ENCODE results near the gene DNAH10. TPM values are rescaled to one million over a fixed set of nuclear protein-coding genes. Genes with fewer than 3 reads are reported as not detected.

The DNAH10 gene
- total and polyA plus RNA-seq, 2 experiments from 2014 or later: 0.77 to 1.0 TPM

DNA sequence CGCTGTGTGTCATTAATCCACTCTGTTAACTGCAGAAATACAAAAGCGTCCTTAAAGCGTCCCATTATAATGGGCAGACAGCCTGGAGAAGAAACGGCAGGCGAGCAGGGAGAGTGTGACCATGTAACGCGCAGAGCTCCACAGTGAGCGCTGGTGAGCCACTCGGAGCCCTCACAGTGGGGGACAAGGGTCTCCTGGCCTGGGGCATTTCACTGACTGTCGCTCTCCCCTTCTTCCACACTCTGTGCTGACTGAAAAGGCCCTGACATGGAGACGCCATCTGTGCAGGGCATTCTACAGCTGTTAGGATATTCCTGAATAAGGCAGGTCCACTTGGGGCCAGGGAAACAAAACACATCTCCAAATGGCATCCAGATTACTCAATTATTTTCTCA, 186.3 kb downstream of the DNAH10 start:
- Histone ChIP-seq H3K9me3 (ENCODE audit: low read depth) (no peaks in the 10 kb centered on the region), H3K36me3 (peaks cover under 1% of the 10 kb centered on the region), H3K27ac (no peak overlapping the region), H3K4me3 (no peak overlapping the region), H3K27me3 (no peaks in the 10 kb centered on the region), H3K4me1 (ENCODE audit: low read depth) (no peaks in the 10 kb centered on the region)
- DNase-seq (ENCODE audit: low read depth in 1 of 2, low spot score in 1 of 2): no peak
- TF ChIP-seq, protein P1, sequence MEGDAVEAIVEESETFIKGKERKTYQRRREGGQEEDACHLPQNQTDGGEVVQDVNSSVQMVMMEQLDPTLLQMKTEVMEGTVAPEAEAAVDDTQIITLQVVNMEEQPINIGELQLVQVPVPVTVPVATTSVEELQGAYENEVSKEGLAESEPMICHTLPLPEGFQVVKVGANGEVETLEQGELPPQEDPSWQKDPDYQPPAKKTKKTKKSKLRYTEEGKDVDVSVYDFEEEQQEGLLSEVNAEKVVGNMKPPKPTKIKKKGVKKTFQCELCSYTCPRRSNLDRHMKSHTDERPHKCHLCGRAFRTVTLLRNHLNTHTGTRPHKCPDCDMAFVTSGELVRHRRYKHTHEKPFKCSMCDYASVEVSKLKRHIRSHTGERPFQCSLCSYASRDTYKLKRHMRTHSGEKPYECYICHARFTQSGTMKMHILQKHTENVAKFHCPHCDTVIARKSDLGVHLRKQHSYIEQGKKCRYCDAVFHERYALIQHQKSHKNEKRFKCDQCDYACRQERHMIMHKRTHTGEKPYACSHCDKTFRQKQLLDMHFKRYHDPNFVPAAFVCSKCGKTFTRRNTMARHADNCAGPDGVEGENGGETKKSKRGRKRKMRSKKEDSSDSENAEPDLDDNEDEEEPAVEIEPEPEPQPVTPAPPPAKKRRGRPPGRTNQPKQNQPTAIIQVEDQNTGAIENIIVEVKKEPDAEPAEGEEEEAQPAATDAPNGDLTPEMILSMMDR (IDR thresholded peaks at IDR 0.05; ENCODE audit: low read depth, low read length): no peak

DNA sequence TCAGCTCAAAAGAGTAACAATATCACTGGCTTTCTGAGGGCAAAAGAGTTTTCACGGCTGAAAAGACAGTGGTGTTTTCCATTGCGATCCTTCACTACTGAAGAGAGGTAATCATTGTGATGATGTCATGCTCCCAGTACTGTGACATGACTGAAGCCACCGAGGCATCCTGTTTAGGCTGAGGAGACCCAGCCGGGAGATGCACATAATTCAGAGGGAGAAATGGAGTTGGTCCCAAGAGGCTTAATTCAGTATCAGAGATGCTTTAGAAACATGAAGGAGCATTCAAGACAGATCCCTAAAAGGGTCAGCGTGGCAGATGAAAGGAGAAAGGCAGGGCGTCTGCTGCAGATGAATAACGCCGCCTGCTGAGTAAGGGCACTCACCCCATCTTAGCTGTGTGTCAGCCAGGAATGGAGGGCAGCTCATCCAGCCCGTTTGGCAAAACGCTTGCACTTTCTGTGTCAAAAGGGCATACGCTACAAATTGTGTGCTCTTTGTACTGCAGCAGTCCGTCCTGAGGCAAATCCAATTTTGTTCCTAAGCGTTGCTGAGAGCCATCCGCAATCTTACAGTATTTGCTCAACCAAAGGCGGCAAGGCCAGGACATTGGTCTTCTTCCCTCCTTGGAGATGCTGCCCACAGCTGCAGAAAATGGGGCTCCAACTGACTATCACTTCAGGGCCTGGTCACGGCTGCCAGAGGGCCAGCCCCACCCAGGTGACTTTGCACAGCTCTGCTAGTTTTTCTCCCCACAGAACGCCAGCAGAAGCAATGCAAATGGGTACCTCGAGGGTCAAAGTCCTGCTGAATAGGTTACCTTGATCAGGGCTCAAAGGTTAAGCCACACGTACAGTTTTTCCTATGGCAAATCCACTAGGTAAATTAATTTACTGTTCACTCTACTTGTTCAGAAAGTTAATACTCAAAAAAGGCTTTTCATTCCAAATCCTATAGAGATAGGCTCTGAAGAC, 187.0 kb downstream of the DNAH10 start:
- H3K27ac ChIP-seq: no peak overlapping the region
- no peaks in the 10 kb centered on the region for H3K27me3 ChIP-seq
- no peak overlapping the region for H3K4me3 ChIP-seq
- TF ChIP-seq, protein P1 (IDR thresholded peaks at IDR 0.05; ENCODE audit: low read depth, low read length): no peak
- no peaks in the 10 kb centered on the region for H3K36me3 ChIP-seq
- no peaks in the 10 kb centered on the region for H3K4me1 ChIP-seq (ENCODE audit: low read depth)
- no peaks in the 10 kb centered on the region for H3K9me3 ChIP-seq (ENCODE audit: low read depth)
- DNase-seq (ENCODE audit: low read depth in 1 of 2, low spot score in 1 of 2): no peak

DNA sequence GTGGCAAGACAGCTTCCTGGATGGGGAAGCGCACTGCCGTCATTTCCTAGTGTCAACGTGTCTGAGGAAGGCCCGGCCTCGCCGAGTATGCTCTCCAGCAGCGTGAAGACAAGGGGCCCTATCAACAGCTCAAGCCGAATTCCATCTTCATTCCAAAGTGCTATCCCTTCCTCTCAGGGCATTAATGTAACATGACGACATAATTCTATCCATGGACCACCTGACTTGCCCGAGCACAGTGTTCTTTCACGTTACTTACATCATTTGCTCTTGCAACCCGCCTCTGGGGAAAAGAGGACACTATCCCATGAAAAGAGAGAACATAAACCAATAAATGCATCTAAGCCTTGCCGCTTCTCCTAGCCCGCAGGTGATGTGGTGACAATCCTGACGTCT, 187.7 kb downstream of the DNAH10 start:
- Histone ChIP-seq H3K4me3 (no peak overlapping the region), H3K27ac (no peak overlapping the region), H3K4me1 (ENCODE audit: low read depth) (no peaks in the 10 kb centered on the region), H3K9me3 (ENCODE audit: low read depth) (no peaks in the 10 kb centered on the region), H3K36me3 (no peaks in the 10 kb centered on the region), H3K27me3 (no peaks in the 10 kb centered on the region)
- no peak for DNase-seq (ENCODE audit: low read depth in 1 of 2, low spot score in 1 of 2)
- TF ChIP-seq, protein P1 (IDR thresholded peaks at IDR 0.05; ENCODE audit: low read depth, low read length): no peak

DNA sequence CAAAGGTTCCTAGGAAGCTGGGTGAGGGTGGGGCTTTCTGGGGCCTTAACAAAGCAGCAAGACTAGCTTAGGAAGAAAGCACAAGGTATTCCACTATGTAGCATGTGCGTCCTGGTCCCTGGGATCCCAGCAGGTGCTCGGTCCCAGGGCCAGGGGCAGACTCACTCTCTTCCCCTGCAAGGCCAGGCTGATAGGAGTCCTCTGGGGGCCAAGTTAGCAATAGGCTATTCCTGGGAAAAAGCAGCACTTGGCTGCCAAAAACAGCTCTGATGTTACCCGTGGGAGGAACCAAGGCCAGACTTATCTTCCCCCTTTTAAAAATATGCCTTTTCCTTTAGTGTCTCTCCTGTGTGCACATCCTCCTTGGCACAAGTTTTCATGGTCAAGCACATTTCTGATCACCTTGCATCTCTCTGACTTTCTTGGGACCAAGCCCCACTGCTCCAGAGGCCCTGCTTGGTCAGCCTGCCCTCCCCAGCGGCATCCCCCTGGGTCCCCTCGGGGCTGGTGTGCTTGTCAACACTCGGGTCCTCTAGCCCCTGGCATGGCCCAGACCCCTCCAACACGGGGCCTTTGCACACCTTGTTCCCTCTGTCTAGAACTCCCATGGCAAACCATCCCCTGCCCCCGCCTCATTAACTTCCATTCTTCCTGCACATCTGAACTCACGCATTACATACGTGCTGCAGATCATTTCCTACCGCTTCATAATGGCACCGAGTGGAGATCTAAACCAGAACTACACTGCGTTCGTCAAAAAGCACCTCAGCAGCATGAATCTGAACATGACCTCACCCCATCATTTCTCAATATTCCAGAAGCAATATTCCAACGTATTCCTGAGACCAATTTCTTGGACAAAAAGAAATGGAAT, 188.6 kb downstream of the DNAH10 start:
- H3K4me3 ChIP-seq: no peak overlapping the region
- no peak overlapping the region for H3K27ac ChIP-seq
- H3K27me3 ChIP-seq: no peaks in the 10 kb centered on the region
- H3K9me3 ChIP-seq (ENCODE audit: low read depth): no peaks in the 10 kb centered on the region
- DNase-seq (ENCODE audit: low read depth in 1 of 2, low spot score in 1 of 2): no peak
- TF ChIP-seq, protein P1 (IDR thresholded peaks at IDR 0.05; ENCODE audit: low read depth, low read length): no peak
- no peaks in the 10 kb centered on the region for H3K36me3 ChIP-seq
- H3K4me1 ChIP-seq (ENCODE audit: low read depth): no peaks in the 10 kb centered on the region

DNA sequence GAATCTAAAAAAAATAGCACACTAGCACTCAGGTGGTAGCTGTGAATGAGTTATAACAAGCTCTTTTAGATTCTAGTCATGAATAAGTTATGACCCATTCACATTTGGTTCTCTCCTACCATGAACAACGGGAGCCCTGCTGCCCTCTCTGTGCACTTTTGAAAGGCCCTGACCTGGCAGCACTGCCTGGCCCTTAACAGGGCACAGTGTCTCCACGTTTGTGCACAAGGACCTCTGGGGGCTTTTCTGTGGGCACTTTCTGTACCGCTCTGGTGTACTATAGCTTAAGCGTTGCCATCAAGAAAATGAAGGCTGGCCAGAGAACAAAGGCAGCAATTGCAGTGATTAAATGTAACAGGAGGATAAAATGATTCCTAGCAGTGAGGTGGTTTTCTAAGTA, 189.4 kb downstream of the DNAH10 start:
- Histone ChIP-seq H3K9me3 (ENCODE audit: low read depth) (no peaks in the 10 kb centered on the region), H3K36me3 (no peaks in the 10 kb centered on the region), H3K27me3 (no peaks in the 10 kb centered on the region), H3K4me3 (no peak overlapping the region), H3K4me1 (ENCODE audit: low read depth) (no peaks in the 10 kb centered on the region), H3K27ac (no peak overlapping the region)
- no peak for DNase-seq (ENCODE audit: low read depth in 1 of 2, low spot score in 1 of 2)
- TF ChIP-seq, protein P1 (IDR thresholded peaks at IDR 0.05; ENCODE audit: low read depth, low read length): no peak

All from cardiac muscle cell (in vitro differentiated cells and primary cell).